ENCODE data around the gene METTL4.
"Not testable (repeated sequence)": the region's sequence is repeated elsewhere in the genome, so short reads cannot be mapped to it uniquely, and the experiment has no call there.

Gene METTL4

GRCh38 chr18:2559249-2559648 lies 12.1 kb downstream of the METTL4 start:
- no peak for DNase-seq

- no peak for DNase-seq
Measured at GRCh38 chr18:2557536-2557935, 13.8 kb downstream of the METTL4 start.

- DNase-seq, result no peak
Measured at GRCh38 chr18:2555895-2556294, 15.4 kb downstream of the METTL4 start.

- DNase-seq, result no peak
Measured at GRCh38 chr18:2554696-2555095, 16.6 kb downstream of the METTL4 start.

GRCh38 chr18:2551425-2551824 lies 19.9 kb downstream of the METTL4 start:
- no peak for DNase-seq

- no peak for DNase-seq
Measured at GRCh38 chr18:2549462-2549861, 21.8 kb downstream of the METTL4 start.

GRCh38 chr18:2547477-2548087 lies 23.7 kb downstream of the METTL4 start:
- DNase-seq, result no peak

GRCh38 chr18:2545155-2545554 lies 26.1 kb downstream of the METTL4 start:
- DNase-seq, result no peak

GRCh38 chr18:2541925-2542563 lies 29.3 kb downstream of the METTL4 start:
- DNase-seq, result not testable (repeated sequence)

GRCh38 chr18:2540575-2540974 lies 30.7 kb downstream of the METTL4 start:
- no peak for DNase-seq

- no peak for DNase-seq
Measured at GRCh38 chr18:2538844-2539243, 32.5 kb downstream of the METTL4 start.

GRCh38 chr18:2538236-2538635 lies 33.1 kb downstream of the METTL4 start:
- no peak for DNase-seq

GRCh38 chr18:2537296-2537695 lies 34.0 kb downstream of the METTL4 start:
- DNase-seq, result no peak

GRCh38 chr18:2536493-2536892 lies 34.8 kb downstream of the METTL4 start:
- no peak for DNase-seq

GRCh38 chr18:2536063-2536462 lies 35.2 kb downstream of the METTL4 start:
- no peak for DNase-seq

GRCh38 chr18:2535419-2535910 lies 35.8 kb downstream of the METTL4 start:
- DNase-seq, result no peak

- DNase-seq, result no peak
Measured at GRCh38 chr18:2534906-2535305, 36.4 kb downstream of the METTL4 start.

GRCh38 chr18:2532797-2533196 lies 38.5 kb downstream of the METTL4 start:
- DNase-seq, result no peak

- DNase-seq, result no peak
Measured at GRCh38 chr18:2531751-2532150, 39.6 kb downstream of the METTL4 start.

- no peak for DNase-seq
Measured at GRCh38 chr18:2529154-2529553, 42.2 kb downstream of the METTL4 start.

GRCh38 chr18:2526329-2526728 lies 45.0 kb downstream of the METTL4 start:
- DNase-seq, result no peak

GRCh38 chr18:2524794-2525198 lies 46.5 kb downstream of the METTL4 start:
- not testable (repeated sequence) for DNase-seq

GRCh38 chr18:2522112-2522511 lies 49.2 kb downstream of the METTL4 start:
- no peak for DNase-seq

GRCh38 chr18:2518473-2518872 lies 52.8 kb downstream of the METTL4 start:
- DNase-seq, result no peak
